ENCODE measurements around the gene RTL1.

Gene RTL1

DNA sequence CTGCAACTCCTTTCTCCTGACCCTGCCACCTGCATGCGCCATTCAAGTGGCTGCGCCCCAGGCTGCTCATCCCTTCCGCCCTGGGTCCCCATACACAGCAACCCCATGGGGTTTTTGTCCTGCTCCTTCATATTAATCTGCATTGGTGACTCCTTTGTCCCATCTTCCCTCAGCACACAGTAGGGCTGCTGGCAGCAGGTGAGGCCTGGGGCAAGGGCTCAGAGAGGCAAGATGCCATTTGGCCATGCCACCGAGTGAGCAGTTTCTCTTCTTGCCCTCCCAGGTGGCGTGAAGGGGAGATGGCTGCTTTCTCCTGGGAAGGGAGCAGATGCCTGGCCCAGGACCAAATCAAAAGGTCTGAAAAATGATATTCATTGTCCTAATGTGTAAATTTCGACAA lies 9.1 kb downstream of the RTL1 start:
- Mint-ChIP-seq H3K36me3 (ENCODE audit: insufficient read depth) (no peaks in the 10 kb centered on the region), H3K27me3 (peaks cover 67% of the 10 kb centered on the region), H3K9me3 (no peaks in the 10 kb centered on the region), H3K27ac (ENCODE audit: low read depth) (no peak overlapping the region), H3K4me1 (no peaks in the 10 kb centered on the region), H3K4me3 (no peak overlapping the region)
- ATAC-seq (replicated peaks; ENCODE audit: extremely low read depth, poor library complexity, severe bottlenecking), result no peak
- DNase-seq (ENCODE audit: low spot score in 2 of 2), result no peak

DNA sequence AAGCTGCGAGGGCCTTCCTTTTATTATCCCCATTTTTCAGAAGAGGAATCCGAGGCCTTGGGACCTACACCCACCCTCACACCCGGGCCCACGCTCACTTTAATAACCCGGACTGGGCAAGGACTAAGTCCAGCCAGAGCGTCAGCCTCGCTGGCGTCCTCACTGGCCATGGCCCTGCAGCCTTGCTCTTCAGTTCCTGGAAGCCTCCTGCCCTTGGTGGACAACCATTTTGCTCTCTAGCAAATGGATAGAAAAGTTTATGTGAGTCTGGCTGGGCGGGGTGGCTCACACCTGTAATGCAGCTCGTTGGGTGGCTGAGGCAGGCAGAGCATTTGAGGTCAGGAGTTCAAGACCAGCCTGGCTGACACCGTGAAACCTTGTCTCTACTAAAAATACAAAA lies 9.8 kb downstream of the RTL1 start:
- no peak overlapping the region for H3K4me3 Mint-ChIP-seq
- ATAC-seq (replicated peaks; ENCODE audit: extremely low read depth, poor library complexity, severe bottlenecking) (no peak), DNase-seq (ENCODE audit: low spot score in 2 of 2) (no peak)
- peaks cover 67% of the 10 kb centered on the region for H3K27me3 Mint-ChIP-seq
- H3K4me1 Mint-ChIP-seq, result no peaks in the 10 kb centered on the region
- H3K9me3 Mint-ChIP-seq, result no peaks in the 10 kb centered on the region
- H3K27ac Mint-ChIP-seq (ENCODE audit: low read depth), result no peak overlapping the region
- no peaks in the 10 kb centered on the region for H3K36me3 Mint-ChIP-seq (ENCODE audit: insufficient read depth)

DNA sequence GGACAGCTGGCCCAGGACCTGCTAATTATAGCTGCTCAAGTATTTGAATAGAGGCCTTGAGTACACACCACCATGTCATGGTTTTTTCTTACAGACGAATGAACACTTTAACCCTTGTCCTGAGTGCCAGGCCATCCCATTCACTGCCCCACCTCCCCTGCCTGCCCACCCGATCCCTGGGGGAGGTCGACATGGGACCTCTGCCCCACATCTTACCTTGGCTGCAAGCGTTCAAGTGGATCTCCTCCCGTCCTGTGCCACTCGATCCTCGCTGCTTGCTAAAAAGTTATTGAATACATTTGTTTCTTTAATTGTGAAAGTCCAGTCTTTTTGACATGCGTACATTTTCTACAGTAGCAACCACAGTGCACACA lies 10.3 kb downstream of the RTL1 start:
- Mint-ChIP-seq H3K4me1 (no peaks in the 10 kb centered on the region), H3K4me3 (no peak overlapping the region), H3K9me3 (no peaks in the 10 kb centered on the region), H3K36me3 (ENCODE audit: insufficient read depth) (no peaks in the 10 kb centered on the region), H3K27ac (ENCODE audit: low read depth) (no peak overlapping the region), H3K27me3 (peaks cover 67% of the 10 kb centered on the region)
- no peak for ATAC-seq (replicated peaks; ENCODE audit: extremely low read depth, poor library complexity, severe bottlenecking)
- DNase-seq (ENCODE audit: low spot score in 2 of 2), result no peak

DNA sequence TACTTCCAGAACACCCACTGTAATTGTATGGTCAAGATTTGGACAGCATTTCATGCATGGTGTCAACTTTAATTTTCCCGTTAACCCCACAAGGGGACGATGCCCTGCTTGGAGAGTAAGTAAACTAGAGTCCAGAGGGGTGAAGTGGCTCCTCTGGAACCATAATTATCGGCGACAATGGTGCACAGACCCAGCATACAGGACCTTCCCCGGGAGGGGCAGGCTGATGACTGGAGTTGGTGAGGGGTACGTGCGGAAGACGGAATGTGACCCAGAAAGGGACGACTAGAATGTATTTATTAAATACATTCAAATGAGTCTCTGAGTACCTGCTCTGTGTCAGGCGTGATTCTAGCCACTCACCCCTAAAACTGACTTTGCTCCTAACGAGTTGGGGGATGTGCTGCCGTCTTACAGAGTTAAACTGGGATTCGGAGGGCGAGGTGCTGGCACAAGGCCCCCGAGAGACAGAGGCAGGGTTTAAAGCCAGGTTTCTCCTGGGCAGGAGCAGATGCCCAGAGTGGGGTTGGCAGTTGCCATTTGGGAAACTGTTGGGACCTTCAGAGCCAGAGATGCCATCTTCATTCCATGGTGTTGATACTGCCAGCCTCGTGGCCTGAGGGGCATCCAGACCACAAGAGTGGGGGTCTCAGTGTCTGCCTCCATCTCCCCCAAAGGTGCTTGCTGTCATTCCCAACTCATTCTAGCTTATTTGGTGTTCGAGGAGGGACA lies 10.9 kb downstream of the RTL1 start:
- Mint-ChIP-seq H3K4me3 (no peak overlapping the region), H3K27ac (ENCODE audit: low read depth) (no peak overlapping the region), H3K36me3 (ENCODE audit: insufficient read depth) (no peaks in the 10 kb centered on the region), H3K27me3 (peaks cover 70% of the 10 kb centered on the region), H3K4me1 (no peaks in the 10 kb centered on the region), H3K9me3 (no peaks in the 10 kb centered on the region)
- ATAC-seq (replicated peaks; ENCODE audit: extremely low read depth, poor library complexity, severe bottlenecking) (no peak), DNase-seq (ENCODE audit: low spot score in 2 of 2) (no peak)

DNA sequence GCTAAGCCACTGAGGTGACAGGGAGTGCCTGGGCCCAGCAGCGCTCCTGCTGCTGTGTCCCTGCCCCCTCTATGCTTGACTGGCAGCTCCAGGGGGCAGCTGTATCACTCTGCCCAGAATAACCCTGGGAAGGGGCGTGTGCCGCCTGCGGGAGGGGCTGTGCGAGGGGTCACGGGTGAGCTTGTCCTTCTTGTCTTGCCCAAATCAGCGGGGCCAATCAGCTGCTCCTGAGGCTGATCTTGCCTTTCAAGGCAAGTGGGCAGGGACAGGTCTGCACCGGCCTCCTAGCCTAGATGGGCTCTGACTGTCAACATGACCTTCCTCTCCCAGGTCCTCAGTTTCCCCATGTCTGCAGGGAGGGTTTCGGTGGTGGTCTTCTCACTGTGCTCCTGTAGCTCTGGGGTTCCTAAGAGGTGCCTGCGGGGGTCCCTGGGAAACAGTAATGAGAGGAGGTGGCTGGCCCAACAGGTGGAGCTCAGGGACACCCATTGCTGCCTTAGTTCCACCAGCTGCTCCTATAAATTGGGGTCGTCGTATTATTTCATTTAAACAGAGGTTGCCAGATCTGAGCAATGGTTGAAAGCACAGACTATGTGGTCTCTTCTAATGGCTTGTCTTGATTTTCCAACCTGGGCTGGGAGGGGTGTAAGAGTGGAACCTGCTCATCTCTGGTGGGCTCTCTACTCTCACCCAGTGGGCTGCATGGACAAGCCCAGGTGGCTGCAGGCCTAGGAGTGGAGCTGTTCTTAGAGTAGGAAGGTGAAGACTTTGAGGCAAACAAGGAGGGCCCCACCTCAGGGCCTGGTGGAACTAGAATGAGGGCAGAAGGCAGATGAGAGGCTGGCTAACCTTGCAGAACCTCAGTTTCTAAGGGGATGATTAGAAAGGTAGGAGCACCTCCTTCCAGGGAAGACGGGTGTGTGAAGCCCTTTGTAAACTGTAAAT lies 11.7 kb downstream of the RTL1 start:
- ATAC-seq (replicated peaks; ENCODE audit: extremely low read depth, poor library complexity, severe bottlenecking) (no peak), DNase-seq (ENCODE audit: low spot score in 2 of 2) (no peak)
- Mint-ChIP-seq H3K4me3 (no peak overlapping the region), H3K36me3 (ENCODE audit: insufficient read depth) (no peaks in the 10 kb centered on the region), H3K27me3 (peaks cover 61% of the 10 kb centered on the region), H3K9me3 (no peaks in the 10 kb centered on the region), H3K27ac (ENCODE audit: low read depth) (no peak overlapping the region), H3K4me1 (no peaks in the 10 kb centered on the region)

DNA sequence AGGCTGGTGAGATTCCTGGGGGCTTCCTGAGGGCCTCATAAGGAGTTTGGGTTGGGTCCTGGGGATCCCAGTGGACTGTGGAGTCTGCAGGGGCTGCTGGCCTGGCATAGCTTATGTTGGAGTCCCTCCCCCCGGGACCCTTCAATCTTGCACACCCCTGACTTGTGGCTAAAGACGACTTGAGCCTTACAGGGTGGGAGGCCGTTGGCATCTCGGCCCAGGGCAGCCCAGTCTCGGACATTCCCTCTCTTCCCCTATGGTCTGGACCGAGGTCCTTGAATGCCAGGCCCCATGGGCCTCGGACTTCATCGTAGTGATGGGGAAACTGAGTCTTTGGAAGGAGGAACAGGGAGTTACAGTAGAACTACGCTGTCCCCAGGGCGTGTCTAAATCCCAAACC lies 12.5 kb downstream of the RTL1 start:
- H3K36me3 Mint-ChIP-seq (ENCODE audit: insufficient read depth), result no peaks in the 10 kb centered on the region
- DNase-seq (ENCODE audit: low spot score in 2 of 2) (no peak), ATAC-seq (replicated peaks; ENCODE audit: extremely low read depth, poor library complexity, severe bottlenecking) (no peak)

DNA sequence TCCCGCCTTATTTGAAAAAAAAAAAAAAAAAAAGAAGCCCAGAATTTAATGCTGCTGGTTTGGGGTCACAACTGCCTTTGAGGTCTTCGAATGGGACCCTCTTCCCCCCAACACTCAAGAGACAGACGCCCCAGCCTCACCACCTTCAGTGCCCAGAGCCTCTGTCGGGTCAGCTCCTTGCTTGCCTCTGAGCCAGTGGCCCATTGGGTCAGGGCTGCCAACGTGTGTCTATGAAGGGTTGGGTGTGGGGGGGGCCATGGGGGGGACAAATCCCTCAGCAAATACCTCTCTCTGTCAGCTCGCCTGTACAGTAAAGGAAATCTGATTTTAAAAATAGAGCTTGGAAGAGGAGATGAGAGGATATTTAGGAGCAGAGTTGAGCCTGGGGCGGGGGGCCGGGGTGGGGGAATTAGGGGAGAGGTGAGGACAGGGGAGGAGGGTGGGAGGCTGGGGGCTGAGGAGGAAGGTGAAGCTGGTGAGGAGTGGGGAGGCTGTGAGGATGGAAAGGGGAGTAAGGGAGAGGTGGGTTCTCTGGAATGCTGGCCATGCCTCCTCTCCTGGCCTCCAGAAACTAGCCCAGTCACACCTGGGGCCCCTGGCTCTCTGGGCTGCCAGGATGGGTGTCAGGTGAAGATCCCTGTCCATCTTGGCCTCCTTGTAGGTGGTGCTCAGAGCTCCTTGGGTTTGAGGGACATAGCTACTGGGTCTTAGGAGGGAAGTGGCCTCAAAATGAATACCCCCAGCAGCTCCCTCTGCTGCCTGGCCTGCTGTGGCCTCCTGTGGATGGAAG lies 13.3 kb downstream of the RTL1 start:
- Mint-ChIP-seq H3K27ac (ENCODE audit: low read depth) (no peak overlapping the region), H3K9me3 (no peaks in the 10 kb centered on the region), H3K27me3 (peaks cover 56% of the 10 kb centered on the region), H3K36me3 (ENCODE audit: insufficient read depth) (no peaks in the 10 kb centered on the region), H3K4me1 (no peaks in the 10 kb centered on the region), H3K4me3 (no peak overlapping the region)
- no peak for DNase-seq (ENCODE audit: low spot score in 2 of 2)
- no peak for ATAC-seq (replicated peaks; ENCODE audit: extremely low read depth, poor library complexity, severe bottlenecking)

More for the DNA sequence above, 12.5 kb downstream of the RTL1 start:
- H3K4me3 Mint-ChIP-seq, result no peak overlapping the region
- H3K4me1 Mint-ChIP-seq, result no peaks in the 10 kb centered on the region
- H3K27ac Mint-ChIP-seq (ENCODE audit: low read depth), result no peak overlapping the region
- peaks cover 56% of the 10 kb centered on the region for H3K27me3 Mint-ChIP-seq
- no peaks in the 10 kb centered on the region for H3K9me3 Mint-ChIP-seq

DNA sequence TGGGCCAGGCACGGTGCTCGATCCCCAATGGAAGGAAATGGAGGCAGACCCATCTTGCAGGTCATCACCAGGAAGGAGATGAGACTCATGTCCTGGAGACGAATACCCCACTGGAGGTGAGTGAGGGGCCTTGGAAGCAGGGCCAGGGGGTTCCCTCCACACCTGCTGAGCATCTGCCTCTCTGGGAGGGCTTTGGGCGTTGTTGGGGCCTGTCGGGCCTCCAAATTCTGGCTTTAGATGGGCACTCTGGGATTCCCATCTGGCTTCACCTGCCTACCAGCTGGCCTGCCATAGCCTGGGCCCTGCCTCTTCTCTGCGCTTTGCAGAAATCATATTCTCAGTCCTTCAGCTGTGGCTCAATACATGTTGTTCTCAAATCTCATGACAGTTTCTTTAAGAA lies 13.9 kb downstream of the RTL1 start:
- DNase-seq (ENCODE audit: low spot score in 2 of 2) (no peak), ATAC-seq (replicated peaks; ENCODE audit: extremely low read depth, poor library complexity, severe bottlenecking) (no peak)
- Mint-ChIP-seq H3K9me3 (no peaks in the 10 kb centered on the region), H3K4me1 (no peaks in the 10 kb centered on the region), H3K27ac (ENCODE audit: low read depth) (no peak overlapping the region), H3K4me3 (no peak overlapping the region), H3K27me3 (peaks cover 56% of the 10 kb centered on the region), H3K36me3 (ENCODE audit: insufficient read depth) (no peaks in the 10 kb centered on the region)

DNA sequence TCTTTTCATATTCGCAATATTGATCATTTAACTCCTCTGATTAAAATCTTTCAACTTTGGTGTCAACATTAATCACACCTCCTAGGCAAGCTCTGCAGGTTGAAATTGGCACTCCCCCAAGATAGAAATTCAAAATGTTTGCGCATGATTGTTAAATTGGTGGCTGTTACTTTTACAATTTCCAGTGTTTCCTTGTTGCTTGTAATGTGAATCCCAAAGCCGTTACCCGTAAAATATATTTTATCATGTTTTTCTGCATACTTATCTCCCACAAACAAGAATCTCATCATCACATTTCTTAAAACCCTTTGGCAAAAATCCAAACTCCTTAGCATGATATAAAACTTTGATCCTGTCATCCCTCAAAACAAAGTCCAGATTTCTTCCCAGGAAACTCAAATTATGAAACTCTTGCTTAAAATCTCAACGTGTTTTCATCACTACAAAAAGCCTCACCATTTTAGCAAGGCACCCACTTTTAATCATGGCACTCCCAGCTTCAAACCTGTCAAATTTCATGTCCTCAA lies 14.7 kb downstream of the RTL1 start:
- ATAC-seq (replicated peaks; ENCODE audit: extremely low read depth, poor library complexity, severe bottlenecking) (no peak), DNase-seq (ENCODE audit: low spot score in 2 of 2) (no peak)
- Mint-ChIP-seq H3K4me3 (no peak overlapping the region), H3K9me3 (no peaks in the 10 kb centered on the region), H3K27ac (ENCODE audit: low read depth) (no peak overlapping the region), H3K36me3 (ENCODE audit: insufficient read depth) (no peaks in the 10 kb centered on the region), H3K27me3 (peaks cover 56% of the 10 kb centered on the region), H3K4me1 (no peaks in the 10 kb centered on the region)

DNA sequence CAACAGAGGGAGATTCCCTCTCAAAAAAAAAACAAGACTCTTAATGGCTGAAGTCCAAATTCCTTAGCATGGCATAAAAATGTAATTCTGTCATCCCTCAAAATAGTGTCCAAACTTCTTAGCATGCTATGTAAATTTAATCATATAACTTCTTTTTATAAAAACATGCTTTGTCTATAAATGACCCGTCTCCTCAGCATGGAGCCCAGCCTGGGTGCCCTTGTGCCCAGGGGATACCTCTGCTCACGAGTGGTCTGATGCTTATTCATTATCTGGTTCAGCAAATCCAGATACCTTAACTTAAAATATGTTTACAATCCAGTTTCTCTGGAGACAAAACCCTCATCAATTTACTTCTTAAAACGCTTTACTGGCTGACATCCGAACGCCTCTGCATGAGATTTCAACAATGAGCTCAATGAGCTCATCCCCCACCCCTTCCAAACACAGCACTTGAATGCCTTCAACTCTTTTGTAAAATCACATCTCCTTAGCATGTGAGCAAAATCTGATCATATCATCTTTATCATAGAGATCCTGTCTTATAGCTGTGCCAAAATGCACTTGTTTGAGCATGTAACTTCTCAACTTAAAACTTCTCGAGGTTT lies 15.7 kb downstream of the RTL1 start:
- Mint-ChIP-seq H3K27ac (ENCODE audit: low read depth) (no peak overlapping the region), H3K27me3 (peaks cover 56% of the 10 kb centered on the region), H3K4me3 (no peak overlapping the region), H3K36me3 (ENCODE audit: insufficient read depth) (no peaks in the 10 kb centered on the region), H3K4me1 (no peaks in the 10 kb centered on the region), H3K9me3 (no peaks in the 10 kb centered on the region)
- ATAC-seq (replicated peaks; ENCODE audit: extremely low read depth, poor library complexity, severe bottlenecking) (no peak), DNase-seq (ENCODE audit: low spot score in 2 of 2) (no peak)

DNA sequence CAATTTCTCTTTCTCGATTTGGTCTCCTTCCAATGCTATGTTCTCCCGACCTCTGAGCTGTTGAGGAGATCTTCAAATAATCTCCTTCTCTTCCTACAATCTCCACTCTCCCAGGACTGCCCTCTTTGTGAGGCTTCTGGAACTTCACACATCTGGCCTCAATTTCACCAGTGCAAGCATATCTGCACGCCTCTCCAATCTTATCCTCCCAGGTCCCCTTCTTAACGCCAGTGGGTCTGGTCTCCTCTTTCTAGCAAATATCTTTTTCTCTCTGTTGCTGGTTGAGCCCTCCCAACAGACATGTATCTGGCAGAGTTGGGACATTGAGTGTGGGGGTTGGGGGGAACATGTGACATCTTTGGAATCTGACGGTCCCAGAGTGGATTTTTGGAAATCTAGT lies 17.9 kb downstream of the RTL1 start:
- H3K9me3 Mint-ChIP-seq, result no peaks in the 10 kb centered on the region
- H3K36me3 Mint-ChIP-seq (ENCODE audit: insufficient read depth), result no peaks in the 10 kb centered on the region
- no peaks in the 10 kb centered on the region for H3K4me1 Mint-ChIP-seq
- H3K27me3 Mint-ChIP-seq, result peaks cover 41% of the 10 kb centered on the region
- ATAC-seq (replicated peaks; ENCODE audit: extremely low read depth, poor library complexity, severe bottlenecking) (no peak), DNase-seq (ENCODE audit: low spot score in 2 of 2) (no peak)
- no peak overlapping the region for H3K27ac Mint-ChIP-seq (ENCODE audit: low read depth)
- H3K4me3 Mint-ChIP-seq, result no peak overlapping the region

DNA sequence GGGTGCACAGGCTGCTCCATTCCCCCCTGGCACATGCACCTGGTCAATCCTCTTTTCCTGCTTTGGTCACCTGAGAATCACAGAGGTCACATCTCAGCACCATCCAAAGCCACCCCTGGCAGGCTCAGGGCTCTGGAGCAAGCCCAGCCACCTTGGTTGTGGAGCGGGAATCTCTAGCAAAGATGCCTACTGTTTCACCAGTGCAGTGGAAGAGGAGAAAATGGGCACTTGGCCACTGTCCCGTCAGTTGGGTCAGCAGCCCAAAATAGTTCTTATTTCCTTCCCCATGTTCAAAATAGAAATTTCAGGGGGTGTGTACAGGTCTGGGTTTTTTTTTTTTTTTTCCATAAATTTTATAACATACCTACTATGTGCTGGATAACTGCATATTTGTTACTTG lies 18.3 kb downstream of the RTL1 start:
- Mint-ChIP-seq H3K9me3 (no peaks in the 10 kb centered on the region), H3K27ac (ENCODE audit: low read depth) (no peak overlapping the region), H3K27me3 (peaks cover 41% of the 10 kb centered on the region), H3K4me1 (no peaks in the 10 kb centered on the region), H3K36me3 (ENCODE audit: insufficient read depth) (no peaks in the 10 kb centered on the region), H3K4me3 (no peak overlapping the region)
- ATAC-seq (replicated peaks; ENCODE audit: extremely low read depth, poor library complexity, severe bottlenecking) (no peak), DNase-seq (ENCODE audit: low spot score in 2 of 2) (no peak)

All from central memory CD8-positive, alpha-beta T cell (primary cell).